ENCODE data around the gene PNISR. TPM values are rescaled to one million over a fixed set of nuclear protein-coding genes. Genes with fewer than 3 reads are reported as not detected.

Gene PNISR
- total RNA-seq, 2 experiments from 2014 or later: 310 to 317 TPM

DNA sequence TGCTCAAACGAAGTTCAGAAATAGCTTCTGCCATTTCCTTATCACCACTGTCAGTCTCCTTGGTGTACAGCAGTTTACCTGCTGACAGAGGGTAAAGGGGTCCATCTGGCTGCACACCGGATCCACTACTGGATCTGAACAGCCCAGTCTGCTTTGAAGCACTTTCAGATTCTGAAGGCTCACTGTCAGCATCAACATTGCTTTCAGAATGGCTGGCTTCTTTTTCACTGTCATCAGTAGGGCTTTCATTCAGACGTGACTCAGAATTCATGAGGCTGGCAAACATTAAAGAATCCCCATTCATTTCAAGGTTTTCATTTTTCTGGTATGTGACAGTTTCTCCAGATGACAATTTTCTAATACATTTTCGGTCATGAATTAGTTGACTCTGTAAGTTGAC, 21.0 kb upstream of the PNISR start:
- Mint-ChIP-seq H3K4me3 (no peak overlapping the region), H3K4me1 (ENCODE audit: low read depth) (no peaks in the 10 kb centered on the region), H3K27ac (no peak overlapping the region), H3K9me3 (no peaks in the 10 kb centered on the region), H3K36me3 (ENCODE audit: low read depth) (peaks cover 50% of the 10 kb centered on the region), H3K27me3 (no peaks in the 10 kb centered on the region)
- Histone ChIP-seq H3K27me3 (ENCODE audit: control insufficient read depth in 1 of 2, insufficient read depth in 2 of 2, low read length in 2 of 2) (no peaks in the 10 kb centered on the region), H3K4me1 (ENCODE audit: insufficient read depth, low read length) (no peaks in the 10 kb centered on the region), H3K9me3 (ENCODE audit: control insufficient read depth in 1 of 2, insufficient read depth in 1 of 2, low read length in 2 of 2) (peaks cover 0 to 3% of the 10 kb centered on the region in 2 experiments), H3K4me3 (ENCODE audit: low read length) (no peak overlapping the region), H3K36me3 (ENCODE audit: insufficient read depth, low read length) (peaks cover 8% of the 10 kb centered on the region), H3K27ac (ENCODE audit: low read depth in 1 of 2, low read length in 2 of 2) (no peak overlapping the region)
- DNase-seq (no peak), ATAC-seq (ENCODE audit: poor library complexity) (no peak)
- ChIA-PET POLR2A (no interaction called here), CTCF (no interaction called here)
- TF ChIP-seq, protein P1, sequence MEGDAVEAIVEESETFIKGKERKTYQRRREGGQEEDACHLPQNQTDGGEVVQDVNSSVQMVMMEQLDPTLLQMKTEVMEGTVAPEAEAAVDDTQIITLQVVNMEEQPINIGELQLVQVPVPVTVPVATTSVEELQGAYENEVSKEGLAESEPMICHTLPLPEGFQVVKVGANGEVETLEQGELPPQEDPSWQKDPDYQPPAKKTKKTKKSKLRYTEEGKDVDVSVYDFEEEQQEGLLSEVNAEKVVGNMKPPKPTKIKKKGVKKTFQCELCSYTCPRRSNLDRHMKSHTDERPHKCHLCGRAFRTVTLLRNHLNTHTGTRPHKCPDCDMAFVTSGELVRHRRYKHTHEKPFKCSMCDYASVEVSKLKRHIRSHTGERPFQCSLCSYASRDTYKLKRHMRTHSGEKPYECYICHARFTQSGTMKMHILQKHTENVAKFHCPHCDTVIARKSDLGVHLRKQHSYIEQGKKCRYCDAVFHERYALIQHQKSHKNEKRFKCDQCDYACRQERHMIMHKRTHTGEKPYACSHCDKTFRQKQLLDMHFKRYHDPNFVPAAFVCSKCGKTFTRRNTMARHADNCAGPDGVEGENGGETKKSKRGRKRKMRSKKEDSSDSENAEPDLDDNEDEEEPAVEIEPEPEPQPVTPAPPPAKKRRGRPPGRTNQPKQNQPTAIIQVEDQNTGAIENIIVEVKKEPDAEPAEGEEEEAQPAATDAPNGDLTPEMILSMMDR (IDR thresholded peaks at IDR 0.05): no peak
- intact Hi-C loops (cut with DNase I, micrococcal nuclease): no loop called here

DNA sequence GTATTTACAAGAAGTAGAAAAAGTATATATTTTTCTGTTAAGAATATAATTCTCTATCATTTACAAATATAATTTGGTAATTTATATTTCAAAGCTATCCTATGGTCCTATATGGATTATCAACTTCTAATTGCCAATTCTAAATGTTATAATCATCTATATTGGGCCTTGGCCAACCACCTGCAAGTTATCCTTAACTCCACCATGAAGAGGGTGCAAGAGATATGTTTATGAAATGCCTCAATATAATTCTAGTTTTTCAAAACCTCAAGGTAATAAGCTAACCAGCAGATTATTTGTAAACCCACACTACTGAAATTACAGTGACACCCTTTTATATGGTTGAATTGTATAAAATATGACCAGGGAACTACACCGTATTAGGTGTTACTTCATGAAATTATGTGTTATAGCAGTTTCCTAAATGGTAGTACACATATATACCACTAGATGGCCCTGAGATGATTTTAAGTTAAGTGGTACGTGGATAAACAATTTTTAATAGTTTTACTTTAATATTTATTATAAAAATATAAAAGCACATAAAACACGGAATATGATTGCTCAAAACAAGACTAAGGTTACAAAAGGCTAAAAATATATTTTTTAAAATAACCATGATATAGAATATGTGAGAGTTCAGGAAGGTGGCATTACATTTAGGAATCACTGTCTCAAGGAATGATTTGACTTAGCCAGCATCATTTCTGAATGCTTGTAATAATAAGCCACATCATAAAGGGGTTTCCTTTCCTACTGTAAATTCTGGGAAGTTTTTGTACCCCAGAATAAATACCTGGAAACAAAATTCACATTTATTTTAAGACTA, 9.8 kb upstream of the PNISR start:
- CTCF ChIA-PET: interaction anchor here (1.6 kb wide), 1 partner anchor 9 kb away, joined by 6 read pairs; no protein-coding TSS in a partner anchor
- H3K27me3 ChIP-seq (ENCODE audit: control insufficient read depth in 1 of 2, insufficient read depth in 2 of 2, low read length in 2 of 2): no peaks in the 10 kb centered on the region
- Mint-ChIP-seq H3K27ac (no peak overlapping the region), H3K27me3 (no peaks in the 10 kb centered on the region), H3K4me1 (ENCODE audit: low read depth) (peaks cover 4% of the 10 kb centered on the region), H3K36me3 (ENCODE audit: low read depth) (peaks cover 8% of the 10 kb centered on the region), H3K4me3 (no peak overlapping the region), H3K9me3 (no peaks in the 10 kb centered on the region)
- H3K4me1 ChIP-seq (ENCODE audit: insufficient read depth, low read length): no peaks in the 10 kb centered on the region
- no peak overlapping the region for H3K27ac ChIP-seq (ENCODE audit: low read depth in 1 of 2, low read length in 2 of 2)
- ATAC-seq (ENCODE audit: poor library complexity) (peak; percentile 79), DNase-seq (peak in 3 of 14 experiments; percentile 29 to 54 (median 50))
- no peak overlapping the region for H3K4me3 ChIP-seq (ENCODE audit: low read length)
- peaks cover 14% of the 10 kb centered on the region for H3K36me3 ChIP-seq (ENCODE audit: insufficient read depth, low read length)
- intact Hi-C loops (cut with DNase I, micrococcal nuclease): no loop called here
- POLR2A ChIA-PET: interaction anchor here (1.3 to 2.5 kb wide), 2 partner anchors 10 to 133 kb away, joined by 3 to 11 read pairs; partner anchors contain the start of genes CCNC and PNISR
- TF ChIP-seq, protein P1 (IDR thresholded peaks at IDR 0.05): peak; percentile 86
- H3K9me3 ChIP-seq (ENCODE audit: control insufficient read depth in 1 of 2, insufficient read depth in 1 of 2, low read length in 2 of 2): no peaks in the 10 kb centered on the region

DNA sequence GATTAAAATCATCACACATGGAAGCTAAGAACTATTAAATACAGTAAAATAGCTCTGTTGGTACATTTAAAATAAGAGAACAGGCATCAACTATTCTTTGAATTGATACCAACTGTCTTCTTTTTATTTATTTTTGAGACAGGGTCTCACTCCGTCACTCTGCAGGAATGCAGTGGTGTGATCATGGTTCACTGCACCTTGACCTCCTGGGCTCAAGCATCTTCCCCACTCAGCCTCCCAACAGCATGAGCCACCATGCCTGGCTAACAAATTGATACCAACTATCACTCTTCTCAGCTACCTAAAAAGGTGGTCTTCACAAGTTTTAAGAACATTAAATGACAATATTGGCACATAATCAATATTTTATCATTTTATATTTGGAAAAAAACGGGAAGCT, 7.8 kb upstream of the PNISR start:
- Histone ChIP-seq H3K36me3 (ENCODE audit: insufficient read depth, low read length) (peaks cover 8% of the 10 kb centered on the region), H3K4me1 (ENCODE audit: insufficient read depth, low read length) (no peaks in the 10 kb centered on the region), H3K27ac (ENCODE audit: low read depth in 1 of 2, low read length in 2 of 2) (no peak overlapping the region), H3K4me3 (ENCODE audit: low read length) (no peak overlapping the region), H3K27me3 (ENCODE audit: control insufficient read depth in 1 of 2, insufficient read depth in 2 of 2, low read length in 2 of 2) (no peaks in the 10 kb centered on the region), H3K9me3 (ENCODE audit: control insufficient read depth in 1 of 2, insufficient read depth in 1 of 2, low read length in 2 of 2) (no peaks in the 10 kb centered on the region)
- Mint-ChIP-seq H3K4me3 (no peak overlapping the region), H3K36me3 (ENCODE audit: low read depth) (peaks cover 8% of the 10 kb centered on the region), H3K9me3 (no peaks in the 10 kb centered on the region), H3K27ac (no peak overlapping the region), H3K4me1 (ENCODE audit: low read depth) (peaks cover 4% of the 10 kb centered on the region), H3K27me3 (no peaks in the 10 kb centered on the region)
- ATAC-seq (ENCODE audit: poor library complexity): no peak
- ChIA-PET CTCF (no interaction called here), POLR2A (interaction anchor here (2.5 kb wide), 1 partner anchor 8 kb away, joined by 11 read pairs; the partner anchor contains the start of gene PNISR)
- TF ChIP-seq, protein P1 (IDR thresholded peaks at IDR 0.05): no peak
- intact Hi-C loops (cut with DNase I, micrococcal nuclease): no loop called here
- DNase-seq: no peak
